Ishikawa (cell line): ENCODE data around the gene HDAC9.
A peak's percentile ranks its signal among the peaks of the same experiment; 100 is the strongest.

Experiments used
- CEBPB ChIP-seq: IDR thresholded peaks from 2 replicates; pipeline ENCODE4 v1.6.1; 2012
- CREB1 ChIP-seq: IDR thresholded peaks from 2 replicates; pipeline ENCODE4 v1.6.1; 2012; ENCODE audit warnings: low read depth
- EGR1 ChIP-seq: IDR thresholded peaks from 2 replicates; pipeline ENCODE4 v1.6.1; 2012
- EP300 ChIP-seq: IDR thresholded peaks from 2 replicates; pipeline ENCODE4 v1.6.1; 2012; ENCODE audit warnings: borderline replicate concordance
- FOXM1 ChIP-seq: IDR thresholded peaks from 2 replicates; pipeline ENCODE4 v1.6.1; 2012; ENCODE audit warnings: low read depth, borderline replicate concordance
- MAX ChIP-seq: IDR thresholded peaks from 2 replicates; pipeline ENCODE4 v1.6.1; 2012
- NFIC ChIP-seq: IDR thresholded peaks from 2 replicates; pipeline ENCODE4 v1.6.1; 2012
- RAD21 ChIP-seq: IDR thresholded peaks from 2 replicates; pipeline ENCODE4 v1.6.1; 2012; ENCODE audit warnings: low read depth
- REST ChIP-seq: IDR thresholded peaks from 2 replicates; pipeline ENCODE4 v1.6.1; 2012; ENCODE audit warnings: low read depth, mild to moderate bottlenecking
- TAF1 ChIP-seq: IDR thresholded peaks from 2 replicates; pipeline ENCODE4 v1.6.1; 2012; ENCODE audit warnings: low read depth, mild to moderate bottlenecking
- TCF12 ChIP-seq: IDR thresholded peaks from 2 replicates; pipeline ENCODE4 v1.6.1; 2012; ENCODE audit warnings: low read depth
- TEAD4 ChIP-seq: IDR thresholded peaks from 2 replicates; pipeline ENCODE4 v1.6.1; 2012
- USF1 ChIP-seq: IDR thresholded peaks from 2 replicates; pipeline ENCODE4 v1.6.1; 2012
- YY1 ChIP-seq: IDR thresholded peaks from 2 replicates; pipeline ENCODE4 v1.6.1; 2012; ENCODE audit warnings: low read depth
- ZBTB7A ChIP-seq: IDR thresholded peaks from 2 replicates; pipeline ENCODE4 v1.6.1; 2012; ENCODE audit warnings: low read depth

HDAC9 gene

GRCh38 chr7:18583305-18583704, 87.8 kb downstream of the HDAC9 start:
- TF ChIP-seq EGR1 (no peak), CREB1 (no peak), TAF1 (no peak), CEBPB (no peak), ZBTB7A (no peak), NFIC (no peak), EP300 (no peak), TEAD4 (no peak), REST (no peak), TCF12 (no peak), FOXM1 (no peak), RAD21 (no peak), MAX (no peak), USF1 (no peak), YY1 (no peak)

GRCh38 chr7:18590241-18590640, 94.7 kb downstream of the HDAC9 start:
- TF ChIP-seq MAX (no peak), EGR1 (no peak), ZBTB7A (no peak), NFIC (no peak), TCF12 (no peak), TEAD4 (no peak)

GRCh38 chr7:18590744-18591340, 95.3 kb downstream of the HDAC9 start:
- no peak for TF ChIP-seq CREB1
- TF ChIP-seq RAD21 = peak; percentile 72

GRCh38 chr7:18593602-18594279, 98.2 kb downstream of the HDAC9 start:
- no peak for TF ChIP-seq FOXM1
- TF ChIP-seq ZBTB7A = no peak
- TF ChIP-seq TCF12 = no peak

- TF ChIP-seq YY1 (no peak), ZBTB7A (no peak), NFIC (no peak), REST (no peak), CEBPB (no peak), RAD21 (no peak), USF1 (no peak), TAF1 (no peak), CREB1 (no peak), EGR1 (no peak), EP300 (no peak), TCF12 (no peak), MAX (no peak), FOXM1 (no peak), TEAD4 (no peak)
Observed at GRCh38 chr7:18597754-18598153, 102.2 kb downstream of the HDAC9 start.

GRCh38 chr7:18607025-18607424, 111.5 kb downstream of the HDAC9 start:
- TF ChIP-seq TEAD4 = peak; percentile 46; the same call in 1 of the 2 replicates
- TF ChIP-seq MAX = no peak
